Caco-2 (cell line): ENCODE measurements around the gene ZDHHC22. TPM values are rescaled to one million over a fixed set of nuclear protein-coding genes. Genes with fewer than 3 reads are reported as not detected.

Experiments
- BruUV-seq: library from RNA; stranded (reverse); fragments of 400-500 nt; replicated peaks from 2 replicates; lab custom pipeline; 2021; lab: Mats Ljungman, UMichigan
- CTCF ChIA-PET: fragments of 300-600 bp; sonication (Branson Sonifier 250); formaldehyde crosslinking; loops from one replicate; lab custom pipeline; 2022; ENCODE audit warnings: antibody characterized with exemption; lab: Charles Lee
- POLR2A ChIA-PET: fragments of 300-600 bp; sonication (Branson Sonifier 250); formaldehyde crosslinking; loops from one replicate; lab custom pipeline; 2022; ENCODE audit warnings: antibody characterized with exemption; lab: Charles Lee
- DNase-seq, 2 experiments: peaks; one replicate each; pipeline versions ENCODE4 v3.0.0 to v3.0.0-alpha.2; 2020 to 2022
- H3K27me3 ChIP-seq: replicated peaks from 2 replicates; pipeline ENCODE4 v1.6.0; 2011; ENCODE audit warnings: low read length; ENCODE audit not compliant: control insufficient read depth, insufficient read depth
- H3K36me3 ChIP-seq: 2 replicates; pipeline ENCODE4 v1.5.1; 2011; ENCODE audit warnings: low read length; ENCODE audit not compliant: control insufficient read depth, insufficient read depth
- H3K4me1 ChIP-seq: fragments of 250-450 bp; sonication (Bioruptor Pico); 2 replicates; pipeline ENCODE4 v1.5.1; 2020; ENCODE audit warnings: mild to moderate bottlenecking
- H3K4me3 ChIP-seq: 2 replicates; pipeline ENCODE4 v1.5.1; 2011; ENCODE audit warnings: low read depth, mild to moderate bottlenecking, control low read depth, low read length
- H3K9me3 ChIP-seq: fragments of 250-450 bp; sonication (Bioruptor Pico); 2 replicates; pipeline ENCODE4 v1.5.1; 2020; ENCODE audit warnings: mild to moderate bottlenecking, moderate library complexity
- H3K27ac Mint-ChIP-seq: one replicate; pipeline ENCODE4 v1.8.0; 2022; ENCODE audit warnings: mixed read lengths; ENCODE audit not compliant: unreplicated experiment
- H3K27me3 Mint-ChIP-seq: one replicate; pipeline ENCODE4 v1.8.0; 2022; ENCODE audit warnings: mixed read lengths; ENCODE audit not compliant: insufficient read depth, unreplicated experiment
- H3K36me3 Mint-ChIP-seq: one replicate; pipeline ENCODE4 v1.8.0; 2022; ENCODE audit warnings: mild to moderate bottlenecking, mixed read lengths; ENCODE audit not compliant: insufficient read depth, unreplicated experiment
- H3K4me1 Mint-ChIP-seq: one replicate; pipeline ENCODE4 v1.8.0; 2022; ENCODE audit warnings: low read depth, mixed read lengths; ENCODE audit not compliant: unreplicated experiment
- H3K4me3 Mint-ChIP-seq: one replicate; pipeline ENCODE4 v1.8.0; 2022; ENCODE audit warnings: mild to moderate bottlenecking, moderate library complexity, mixed read lengths; ENCODE audit not compliant: unreplicated experiment
- H3K9me3 Mint-ChIP-seq: one replicate; pipeline ENCODE4 v1.8.0; 2022; ENCODE audit warnings: mixed read lengths; ENCODE audit not compliant: unreplicated experiment
- CTCF ChIP-seq, 2 experiments: fragments of 200-600 bp in 1 of 2; IDR thresholded peaks; 1 replicate in 1 of 2; 2 replicates in 1 of 2; pipeline versions ENCODE4 v1.5.1 to v1.8.0; 2011 to 2022; ENCODE audit warnings: antibody characterized with exemption in 1 of 2, control low read depth in 1 of 2, inconsistent platforms in 1 of 2, low read depth in 1 of 2, low read length in 1 of 2, mild to moderate bottlenecking in 1 of 2, moderate library complexity in 1 of 2; ENCODE audit not compliant: insufficient read depth in 1 of 2, severe bottlenecking in 1 of 2, unreplicated experiment in 1 of 2
- intact Hi-C: fragments of 100-400 bp; cut with micrococcal nuclease; formaldehyde crosslinking; loops from one replicate; pipeline ENCODE4 v1.10.0; 2022; ENCODE audit not compliant: unreplicated experiment
- total RNA-seq: library from RNA; stranded (reverse); gene quantifications from 2 replicates; pipeline ENCODE4 v1.2.3, GENCODE V29; 2022

ZDHHC22 gene
- total RNA-seq, 1 experiment from 2014 or later = not detected

GRCh38 chr14:77083082-77083481, 58.5 kb downstream of the ZDHHC22 start:
- Histone ChIP-seq H3K36me3 (no peaks in the 10 kb centered on the region), H3K9me3 (no peaks in the 10 kb centered on the region), H3K4me1 (peaks cover 22% of the 10 kb centered on the region), H3K27me3 (no peaks in the 10 kb centered on the region), H3K4me3 (no peak overlapping the region)
- TF ChIP-seq CTCF (IDR thresholded peaks at IDR 0.05; ENCODE audit: insufficient read depth in 1 of 2, low read depth in 1 of 2, low read length in 1 of 2, severe bottlenecking in 1 of 2, unreplicated experiment in 1 of 2) = no peak
- BruUV-seq = no TSS peak
- intact Hi-C loops = no loop called here
- POLR2A ChIA-PET = no interaction called here
- H3K4me3 Mint-ChIP-seq = no peak overlapping the region
- peaks cover 6% of the 10 kb centered on the region for H3K36me3 Mint-ChIP-seq
- no peak overlapping the region for H3K27ac Mint-ChIP-seq
- no peak for DNase-seq
- no peaks in the 10 kb centered on the region for H3K27me3 Mint-ChIP-seq
- H3K4me1 Mint-ChIP-seq = peaks cover 17% of the 10 kb centered on the region
- CTCF ChIA-PET = interaction anchor here (3.8 kb wide), 1 partner anchor 13 kb away, joined by 23 read pairs; no protein-coding TSS in a partner anchor
- H3K9me3 Mint-ChIP-seq = no peaks in the 10 kb centered on the region

- Mint-ChIP-seq H3K27me3 (no peaks in the 10 kb centered on the region), H3K4me3 (no peak overlapping the region), H3K36me3 (no peaks in the 10 kb centered on the region), H3K4me1 (peaks cover 11% of the 10 kb centered on the region), H3K27ac (no peak overlapping the region), H3K9me3 (no peaks in the 10 kb centered on the region)
- ChIA-PET POLR2A (no interaction called here), CTCF (interaction anchor here (1.0 kb wide), 1 partner anchor 210 kb away, joined by 3 read pairs; no protein-coding TSS in a partner anchor)
- no peaks in the 10 kb centered on the region for H3K36me3 ChIP-seq
- no peak for TF ChIP-seq CTCF (IDR thresholded peaks at IDR 0.05; ENCODE audit: insufficient read depth in 1 of 2, low read depth in 1 of 2, low read length in 1 of 2, severe bottlenecking in 1 of 2, unreplicated experiment in 1 of 2)
- H3K4me3 ChIP-seq = no peak overlapping the region
- no peaks in the 10 kb centered on the region for H3K27me3 ChIP-seq
- BruUV-seq = no TSS peak
- peaks cover 17% of the 10 kb centered on the region for H3K4me1 ChIP-seq
- intact Hi-C loops = no loop called here
- no peaks in the 10 kb centered on the region for H3K9me3 ChIP-seq
- DNase-seq = no peak
These were observed 59.2 kb downstream of the ZDHHC22 start for GRCh38 chr14:77082356-77082755.

Other genes starting within 250 kb of the ZDHHC22 start
- gene IRF2BPL, start 113.1 kb downstream of the ZDHHC22 start, total RNA-seq = 24.1 and 24.7 TPM in 2 replicates
- gene CIPC, start 43.5 kb downstream of the ZDHHC22 start, total RNA-seq = 12.8 and 15.4 TPM in 2 replicates
- gene TMEM63C, start 40.0 kb upstream of the ZDHHC22 start, total RNA-seq = 1.3 and 1.4 TPM in 2 replicates
- not detected in 2 replicates for gene NGB, start 129.4 kb upstream of the ZDHHC22 start, total RNA-seq
- gene POMT2, start 179.1 kb upstream of the ZDHHC22 start, total RNA-seq = 30.4 and 36.9 TPM in 2 replicates
- gene GSTZ1, start 179.2 kb upstream of the ZDHHC22 start, total RNA-seq = 16.9 and 17.0 TPM in 2 replicates
- gene TMED8, start 235.3 kb upstream of the ZDHHC22 start, total RNA-seq = 13.3 and 14.1 TPM in 2 replicates
- gene SAMD15, start 235.6 kb upstream of the ZDHHC22 start, total RNA-seq = 0.82 and 1.5 TPM in 2 replicates